MM.1S (cell line): ENCODE data around the gene CD84.

Experiments used
- DNase-seq: peaks from one replicate; pipeline ENCODE4 v3.0.0-alpha.2; 2015
- H2AFZ ChIP-seq: fragments of 300-600 bp; sonication (generic); 2 replicates; pipeline ENCODE4 v1.6.0; 2016; ENCODE audit warnings: antibody characterized with exemption, low read length
- H3F3A ChIP-seq: fragments of 300-600 bp; sonication (generic); 2 replicates; pipeline ENCODE4 v1.6.1; 2016; ENCODE audit warnings: mild to moderate bottlenecking, antibody characterized with exemption, low read length, moderate library complexity, mixed read lengths; ENCODE audit not compliant: insufficient read depth
- H3K27ac ChIP-seq: fragments of 300-600 bp; sonication (generic); 2 replicates; pipeline ENCODE4 v1.5.1; 2016; ENCODE audit warnings: mild to moderate bottlenecking, low read length
- H3K27me3 ChIP-seq: fragments of 300-600 bp; sonication (generic); replicated peaks from 2 replicates; pipeline ENCODE4 v1.6.0; 2016; ENCODE audit warnings: low read length; ENCODE audit not compliant: insufficient read depth
- H3K36me3 ChIP-seq: fragments of 300-600 bp; sonication (generic); replicated peaks from 2 replicates; pipeline ENCODE4 v1.6.1; 2016; ENCODE audit warnings: mild to moderate bottlenecking, low read length, mixed read lengths; ENCODE audit not compliant: insufficient read depth
- H3K4me1 ChIP-seq: fragments of 300-600 bp; sonication (generic); 2 replicates; pipeline ENCODE4 v1.6.1; 2016; ENCODE audit warnings: low read length, mixed read lengths
- H3K4me2 ChIP-seq: fragments of 300-600 bp; sonication (generic); 2 replicates; pipeline ENCODE4 v1.6.0; 2016; ENCODE audit warnings: low read depth, low read length
- H3K4me3 ChIP-seq: fragments of 300-600 bp; sonication (generic); 2 replicates; pipeline ENCODE4 v1.5.1; 2016; ENCODE audit warnings: low read length, mixed read lengths
- H3K79me2 ChIP-seq: fragments of 300-600 bp; sonication (generic); 2 replicates; pipeline ENCODE4 v1.6.1; 2016; ENCODE audit warnings: mixed run types, low read length, mixed read lengths
- H3K9ac ChIP-seq: fragments of 300-600 bp; sonication (generic); 2 replicates; pipeline ENCODE4 v1.6.1; 2016; ENCODE audit warnings: low read length, mixed read lengths
- H3K9me2 ChIP-seq: fragments of 300-600 bp; sonication (generic); replicated peaks from 2 replicates; pipeline ENCODE4 v1.6.1; 2016; ENCODE audit warnings: mild to moderate bottlenecking, low read length, mixed read lengths; ENCODE audit not compliant: insufficient read depth
- H3K9me3 ChIP-seq: fragments of 300-600 bp; sonication (generic); replicated peaks from 2 replicates; pipeline ENCODE4 v1.6.1; 2016; ENCODE audit warnings: mild to moderate bottlenecking, low read length, mixed read lengths; ENCODE audit not compliant: insufficient read depth
- H4K20me1 ChIP-seq: fragments of 300-600 bp; sonication (generic); 2 replicates; pipeline ENCODE4 v1.6.1; 2016; ENCODE audit warnings: mild to moderate bottlenecking, low read length, moderate library complexity, mixed read lengths; ENCODE audit not compliant: insufficient read depth
- EZH2 ChIP-seq: fragments of 300-600 bp; sonication (generic); optimal IDR thresholded peaks from 2 replicates; pipeline ENCODE3; 2017; ENCODE audit warnings: low read depth, mild to moderate bottlenecking, antibody characterized with exemption, low read length, mixed read lengths
- EZH2phosphoT487 ChIP-seq: fragments of 300-600 bp; sonication (generic); IDR thresholded peaks from 2 replicates; pipeline ENCODE4 v1.6.1; 2018; ENCODE audit warnings: antibody characterized with exemption, low read length
- TF ChIP-seq, protein P1 (sequence below): fragments of 300-600 bp; sonication (generic); IDR thresholded peaks from 2 replicates; pipeline ENCODE4 v1.5.1; 2016; ENCODE audit warnings: antibody characterized with exemption, low read length, mixed read lengths

CD84 gene

GRCh38 chr1:160614410-160614809, 35.1 kb upstream of the CD84 start:
- H3F3A ChIP-seq: no peaks in the 10 kb centered on the region
- H3K9me3 ChIP-seq: no peaks in the 10 kb centered on the region
- no peaks in the 10 kb centered on the region for H4K20me1 ChIP-seq
- H3K4me2 ChIP-seq: no peak overlapping the region
- H3K9ac ChIP-seq: no peak overlapping the region
- H3K4me3 ChIP-seq: no peak overlapping the region
- no peaks in the 10 kb centered on the region for H3K36me3 ChIP-seq
- H3K79me2 ChIP-seq: no peaks in the 10 kb centered on the region
- no peak overlapping the region for H3K27ac ChIP-seq
- H3K4me1 ChIP-seq: peaks cover 17% of the 10 kb centered on the region
- no peak overlapping the region for H2AFZ ChIP-seq
- H3K27me3 ChIP-seq: no peaks in the 10 kb centered on the region
- H3K9me2 ChIP-seq: no peaks in the 10 kb centered on the region
- DNase-seq: no peak
- TF ChIP-seq, protein P1, sequence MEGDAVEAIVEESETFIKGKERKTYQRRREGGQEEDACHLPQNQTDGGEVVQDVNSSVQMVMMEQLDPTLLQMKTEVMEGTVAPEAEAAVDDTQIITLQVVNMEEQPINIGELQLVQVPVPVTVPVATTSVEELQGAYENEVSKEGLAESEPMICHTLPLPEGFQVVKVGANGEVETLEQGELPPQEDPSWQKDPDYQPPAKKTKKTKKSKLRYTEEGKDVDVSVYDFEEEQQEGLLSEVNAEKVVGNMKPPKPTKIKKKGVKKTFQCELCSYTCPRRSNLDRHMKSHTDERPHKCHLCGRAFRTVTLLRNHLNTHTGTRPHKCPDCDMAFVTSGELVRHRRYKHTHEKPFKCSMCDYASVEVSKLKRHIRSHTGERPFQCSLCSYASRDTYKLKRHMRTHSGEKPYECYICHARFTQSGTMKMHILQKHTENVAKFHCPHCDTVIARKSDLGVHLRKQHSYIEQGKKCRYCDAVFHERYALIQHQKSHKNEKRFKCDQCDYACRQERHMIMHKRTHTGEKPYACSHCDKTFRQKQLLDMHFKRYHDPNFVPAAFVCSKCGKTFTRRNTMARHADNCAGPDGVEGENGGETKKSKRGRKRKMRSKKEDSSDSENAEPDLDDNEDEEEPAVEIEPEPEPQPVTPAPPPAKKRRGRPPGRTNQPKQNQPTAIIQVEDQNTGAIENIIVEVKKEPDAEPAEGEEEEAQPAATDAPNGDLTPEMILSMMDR: no peak
- TF ChIP-seq EZH2phosphoT487 (no peak), EZH2 (no peak)

DNA sequence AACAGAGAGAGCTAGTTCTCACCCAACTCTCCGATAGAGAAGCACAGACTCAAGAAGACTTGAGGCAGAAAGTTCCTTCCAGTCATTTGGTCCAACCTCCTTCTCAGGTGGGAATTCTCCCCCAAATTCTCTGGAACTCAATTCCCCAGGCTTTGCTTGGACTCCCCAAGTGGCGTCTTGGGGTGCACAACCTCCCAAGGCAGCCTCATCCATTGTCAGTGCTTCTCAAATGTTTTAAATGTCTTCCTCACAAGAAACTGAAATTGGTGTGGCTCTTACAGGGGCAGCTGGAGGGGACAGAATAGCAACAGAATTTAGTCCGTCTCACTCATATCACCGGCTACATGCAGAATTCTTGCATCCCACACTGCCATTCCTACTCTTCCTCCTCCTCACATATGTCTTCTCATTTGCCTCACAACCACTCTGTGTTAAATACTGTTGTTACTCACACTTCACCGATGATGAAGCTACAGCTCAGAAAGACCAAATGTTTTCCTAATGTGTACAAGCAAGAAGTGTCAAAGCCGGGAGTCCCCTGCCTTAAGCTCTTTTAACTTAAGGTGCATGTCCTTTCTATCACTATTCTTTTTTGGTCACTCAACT, 33.4 kb upstream of the CD84 start:
- no peak overlapping the region for H2AFZ ChIP-seq
- TF ChIP-seq EZH2: no peak
- TF ChIP-seq, protein P1: no peak
- TF ChIP-seq EZH2phosphoT487: no peak
- no peaks in the 10 kb centered on the region for H3K36me3 ChIP-seq
- H3K4me3 ChIP-seq: no peak overlapping the region
- no peak overlapping the region for H3K27ac ChIP-seq
- no peak for DNase-seq
- no peaks in the 10 kb centered on the region for H3K9me2 ChIP-seq
- no peaks in the 10 kb centered on the region for H3K9me3 ChIP-seq
- no peaks in the 10 kb centered on the region for H3K79me2 ChIP-seq
- H3K4me2 ChIP-seq: no peak overlapping the region
- H3K4me1 ChIP-seq: peaks cover 6% of the 10 kb centered on the region; the same call in 1 of the 2 replicates
- no peaks in the 10 kb centered on the region for H3F3A ChIP-seq
- H3K9ac ChIP-seq: no peak overlapping the region
- H4K20me1 ChIP-seq: no peaks in the 10 kb centered on the region
- no peaks in the 10 kb centered on the region for H3K27me3 ChIP-seq

DNA sequence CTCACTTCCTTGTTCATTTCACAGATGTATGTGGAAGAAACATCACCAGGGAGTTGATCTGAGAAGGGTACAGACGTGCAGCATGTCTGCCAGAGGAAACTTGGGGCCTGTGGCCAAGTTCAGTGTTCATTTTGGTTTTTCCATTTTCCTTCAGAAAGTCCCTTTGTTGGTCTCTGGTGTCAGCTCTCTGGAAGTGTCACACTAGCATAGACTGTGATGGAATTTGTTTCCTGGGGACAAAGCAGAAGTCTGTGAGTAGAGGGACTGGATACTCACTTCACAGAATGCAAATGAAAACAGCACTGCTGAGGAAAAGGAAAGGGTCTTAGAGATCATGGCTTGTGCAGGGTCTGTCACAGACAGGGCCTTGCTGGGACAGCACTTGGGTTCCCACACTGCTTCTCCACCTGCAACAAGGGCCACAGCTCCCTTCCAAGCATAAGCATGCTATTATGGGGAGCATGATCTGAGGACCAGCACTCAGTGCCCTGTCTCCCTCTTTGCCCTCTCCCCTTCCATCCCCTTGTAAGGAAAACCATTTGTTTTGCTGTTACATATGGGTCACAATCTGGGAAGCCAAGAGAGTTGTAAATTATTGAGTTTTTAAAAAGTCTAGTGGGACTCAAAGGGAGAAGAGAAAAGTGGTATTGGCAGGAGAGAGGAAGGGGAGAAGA, 31.4 kb upstream of the CD84 start:
- Histone ChIP-seq H3K9ac (no peak overlapping the region), H4K20me1 (no peaks in the 10 kb centered on the region), H3K9me2 (no peaks in the 10 kb centered on the region), H3K27ac (no peak overlapping the region), H3K79me2 (no peaks in the 10 kb centered on the region), H3K4me3 (no peak overlapping the region), H3K9me3 (no peaks in the 10 kb centered on the region), H3K4me1 (peaks cover 13% of the 10 kb centered on the region), H2AFZ (no peak overlapping the region), H3K36me3 (no peaks in the 10 kb centered on the region), H3K4me2 (no peak overlapping the region), H3F3A (no peaks in the 10 kb centered on the region), H3K27me3 (no peaks in the 10 kb centered on the region)
- DNase-seq: no peak
- TF ChIP-seq EZH2: no peak

GRCh38 chr1:160608941-160609340, 29.6 kb upstream of the CD84 start:
- Histone ChIP-seq H3K79me2 (no peaks in the 10 kb centered on the region), H4K20me1 (no peaks in the 10 kb centered on the region), H3K4me2 (no peak overlapping the region), H3K4me1 (peaks cover 13% of the 10 kb centered on the region), H3K9me2 (no peaks in the 10 kb centered on the region), H3K27ac (no peak overlapping the region), H3F3A (no peaks in the 10 kb centered on the region), H2AFZ (no peak overlapping the region), H3K9me3 (no peaks in the 10 kb centered on the region), H3K9ac (no peak overlapping the region), H3K4me3 (no peak overlapping the region), H3K27me3 (no peaks in the 10 kb centered on the region), H3K36me3 (no peaks in the 10 kb centered on the region)
- TF ChIP-seq, protein P1: no peak
- TF ChIP-seq EZH2phosphoT487: no peak
- no peak for TF ChIP-seq EZH2
- no peak for DNase-seq
